Epithelial cell of esophagus (primary cell): Measurements from ENCODE around the gene BAX.
"Not testable (repeated sequence)": the region's sequence is repeated elsewhere in the genome, so short reads cannot be mapped to it uniquely, and the experiment has no call there.

Experiments
- DNase-seq: peaks from one replicate; pipeline ENCODE4 v3.0.0; 2010; ENCODE audit warnings: low read depth
- H3K4me3 ChIP-seq: 2 replicates; pipeline ENCODE4 v1.5.1; 2011; ENCODE audit warnings: mild to moderate bottlenecking, low read length, control low read depth
- TF ChIP-seq, protein P1 (sequence below): IDR thresholded peaks from 2 replicates; pipeline ENCODE4 v1.5.1; 2011; ENCODE audit warnings: low read depth, mild to moderate bottlenecking, low read length, control low read depth, inconsistent platforms; ENCODE audit not compliant: insufficient read depth; ENCODE audit errors: missing control alignments

BAX gene

DNA sequence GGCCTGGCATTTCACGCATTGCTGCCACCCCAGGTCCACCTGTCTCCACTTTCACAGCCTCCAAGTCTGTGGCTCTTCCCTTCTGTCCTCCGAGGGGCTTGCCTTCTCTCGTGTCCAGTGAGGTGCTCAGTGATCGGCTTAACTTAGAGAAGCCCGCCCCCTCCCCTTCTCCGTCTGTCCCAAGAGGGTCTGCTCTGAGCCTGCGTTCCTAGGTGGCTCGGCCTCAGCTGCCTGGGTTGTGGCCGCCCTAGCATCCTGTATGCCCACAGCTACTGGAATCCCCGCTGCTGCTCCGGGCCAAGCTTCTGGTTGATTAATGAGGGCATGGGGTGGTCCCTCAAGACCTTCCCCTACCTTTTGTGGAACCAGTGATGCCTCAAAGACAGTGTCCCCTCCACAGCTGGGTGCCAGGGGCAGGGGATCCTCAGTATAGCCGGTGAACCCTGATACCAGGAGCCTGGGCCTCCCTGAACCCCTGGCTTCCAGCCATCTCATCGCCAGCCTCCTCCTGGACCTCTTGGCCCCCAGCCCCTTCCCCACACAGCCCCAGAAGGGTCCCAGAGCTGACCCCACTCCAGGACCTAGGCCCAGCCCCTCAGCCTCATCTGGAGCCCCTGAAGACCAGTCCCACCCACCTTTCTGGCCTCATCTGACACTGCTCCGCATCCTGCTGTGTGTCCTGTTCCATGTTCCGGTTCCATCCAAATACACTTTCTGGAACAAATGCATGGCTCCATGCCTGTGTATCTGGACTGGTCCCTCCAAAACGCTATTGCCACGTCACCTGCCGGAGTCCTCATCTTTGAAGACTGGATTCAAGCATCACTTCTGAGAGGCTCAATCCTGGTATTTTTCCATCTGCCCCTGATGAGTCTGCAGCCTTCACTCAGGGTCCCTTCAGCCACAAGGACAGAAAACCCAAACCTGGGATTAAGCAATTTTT is 31.9 kb upstream of the BAX start:
- TF ChIP-seq, protein P1, sequence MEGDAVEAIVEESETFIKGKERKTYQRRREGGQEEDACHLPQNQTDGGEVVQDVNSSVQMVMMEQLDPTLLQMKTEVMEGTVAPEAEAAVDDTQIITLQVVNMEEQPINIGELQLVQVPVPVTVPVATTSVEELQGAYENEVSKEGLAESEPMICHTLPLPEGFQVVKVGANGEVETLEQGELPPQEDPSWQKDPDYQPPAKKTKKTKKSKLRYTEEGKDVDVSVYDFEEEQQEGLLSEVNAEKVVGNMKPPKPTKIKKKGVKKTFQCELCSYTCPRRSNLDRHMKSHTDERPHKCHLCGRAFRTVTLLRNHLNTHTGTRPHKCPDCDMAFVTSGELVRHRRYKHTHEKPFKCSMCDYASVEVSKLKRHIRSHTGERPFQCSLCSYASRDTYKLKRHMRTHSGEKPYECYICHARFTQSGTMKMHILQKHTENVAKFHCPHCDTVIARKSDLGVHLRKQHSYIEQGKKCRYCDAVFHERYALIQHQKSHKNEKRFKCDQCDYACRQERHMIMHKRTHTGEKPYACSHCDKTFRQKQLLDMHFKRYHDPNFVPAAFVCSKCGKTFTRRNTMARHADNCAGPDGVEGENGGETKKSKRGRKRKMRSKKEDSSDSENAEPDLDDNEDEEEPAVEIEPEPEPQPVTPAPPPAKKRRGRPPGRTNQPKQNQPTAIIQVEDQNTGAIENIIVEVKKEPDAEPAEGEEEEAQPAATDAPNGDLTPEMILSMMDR, result no peak
- H3K4me3 ChIP-seq, result no peak overlapping the region
- DNase-seq, result no peak

- peak; percentile 95 for DNase-seq
- TF ChIP-seq, protein P1, result no peak
- no peak overlapping the region for H3K4me3 ChIP-seq
Measured at GRCh38 chr19:48925240-48925843, 29.3 kb upstream of the BAX start.

DNA sequence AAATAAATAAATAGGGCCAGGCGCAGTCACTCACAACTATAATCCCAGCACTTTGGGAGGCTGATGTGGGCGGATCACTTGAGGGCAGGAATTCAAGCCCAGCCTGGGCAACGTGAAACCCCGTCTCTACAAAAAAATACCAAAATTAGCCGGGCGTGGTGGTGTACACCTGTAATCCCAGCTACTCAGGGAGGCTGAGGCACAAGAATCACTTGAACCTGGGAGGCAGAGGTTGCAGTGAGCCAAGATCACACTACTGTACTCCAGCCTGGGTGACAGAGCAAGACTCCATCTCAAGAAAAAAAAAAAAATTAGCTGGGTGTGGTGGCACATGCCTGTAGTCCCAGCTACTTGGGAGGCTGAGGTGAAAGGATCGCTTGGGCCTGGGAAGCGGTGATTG is 28.8 kb upstream of the BAX start:
- H3K4me3 ChIP-seq, DNase-seq: not testable (repeated sequence)

- TF ChIP-seq, protein P1, result no peak
- peak; percentile 99 for DNase-seq
Measured at GRCh38 chr19:48926909-48927308, 27.8 kb upstream of the BAX start.

DNA sequence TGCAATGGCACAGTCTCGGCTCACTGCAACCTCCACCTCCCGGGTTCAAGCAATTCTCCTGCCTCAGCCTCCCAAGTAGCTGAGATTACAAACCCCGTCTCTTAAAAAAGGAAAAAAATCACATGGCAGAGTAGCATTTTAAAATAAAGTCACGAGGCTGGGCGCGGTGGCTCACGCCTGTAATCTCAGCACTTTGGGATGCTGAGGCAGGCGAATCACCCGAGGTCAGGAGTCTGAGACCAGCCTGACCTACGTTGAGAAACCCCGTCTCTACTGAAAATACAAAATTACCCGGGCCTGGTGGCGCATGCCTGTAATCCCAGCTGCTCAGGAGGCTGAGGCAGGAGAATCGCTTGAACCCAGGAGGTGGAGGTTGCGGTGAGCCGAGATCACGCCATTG is 27.0 kb upstream of the BAX start:
- H3K4me3 ChIP-seq, DNase-seq: not testable (repeated sequence)

More at GRCh38 chr19:48926909-48927308, 27.8 kb upstream of the BAX start:
- no peak overlapping the region for H3K4me3 ChIP-seq

- no peak overlapping the region for H3K4me3 ChIP-seq
- TF ChIP-seq, protein P1, result no peak
- DNase-seq, result peak; percentile 60
Measured at GRCh38 chr19:48928164-48929025, 26.3 kb upstream of the BAX start.

- DNase-seq, result peak; percentile 97
- peak within 1 kb of the TSS; percentile 41 for H3K4me3 ChIP-seq
- TF ChIP-seq, protein P1, result no peak
Measured at GRCh38 chr19:48933382-48933932, 21.2 kb upstream of the BAX start, which contains the start of gene DHDH. TSS of gene DHDH (plus strand) at chr19:48933699. CDS start at chr19:48933722, 23 bp downstream.
